GM12892 (cell line): ENCODE data around the gene CDH9.

Experiments used
- POLR2A ChIP-seq: IDR thresholded peaks from 2 replicates; pipeline ENCODE4 v1.6.1; 2011; ENCODE audit warnings: low read depth, low read length, control low read depth
- POLR2AphosphoS5 ChIP-seq: IDR thresholded peaks from 2 replicates; pipeline ENCODE4 v1.6.1; 2011; ENCODE audit warnings: low read depth, low read length, control low read depth
- TAF1 ChIP-seq: IDR thresholded peaks from 2 replicates; pipeline ENCODE4 v1.6.1; 2011; ENCODE audit warnings: low read depth, mild to moderate bottlenecking, control low read depth, low read length, borderline replicate concordance

- TF ChIP-seq POLR2A (no peak), TAF1 (no peak), POLR2AphosphoS5 (no peak)
Measured at GRCh38 chr5:27010646-27011045, 27.7 kb downstream of the CDH9 start.
